Amygdala (tissue), 56 donors: ENCODE results near the gene TRMT10A.
"Not testable (repeated sequence)": the region's sequence is repeated elsewhere in the genome, so short reads cannot be mapped to it uniquely, and the experiment has no call there.

Experiments used
- DNase-seq, 56 donors: peaks; one replicate each; lab custom pipeline; 2025; lab: John Stamatoyannopoulos, UW

Gene TRMT10A

GRCh38 chr4:99571883-99572282, 8.0 kb upstream of the TRMT10A start:
- no peak for DNase-seq

DNA sequence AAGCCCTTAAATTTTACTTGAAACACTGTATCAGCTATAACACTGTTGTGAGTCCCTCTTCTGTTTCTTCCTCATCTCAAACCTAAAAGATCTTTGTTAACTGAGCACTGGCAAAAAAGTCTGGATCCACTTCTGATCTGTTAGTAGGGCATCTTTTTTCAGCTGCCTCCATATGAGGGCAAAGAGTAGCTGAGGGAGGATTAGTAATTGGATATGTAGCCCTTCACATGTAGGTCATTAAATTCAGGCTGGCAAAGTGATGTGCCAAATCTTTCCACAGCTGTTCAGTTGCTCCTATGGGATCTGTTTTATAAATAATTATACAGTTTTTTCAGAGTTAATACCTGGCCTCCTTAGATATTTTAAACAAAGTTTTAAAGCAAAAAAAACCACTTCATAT, 1.1 kb upstream of the TRMT10A start:
- no peak for DNase-seq

- DNase-seq: no peak
These were observed 11.0 kb downstream of the TRMT10A start for GRCh38 chr4:99552872-99553271.

GRCh38 chr4:99540277-99540939, 23.4 kb downstream of the TRMT10A start:
- no peak for DNase-seq

DNA sequence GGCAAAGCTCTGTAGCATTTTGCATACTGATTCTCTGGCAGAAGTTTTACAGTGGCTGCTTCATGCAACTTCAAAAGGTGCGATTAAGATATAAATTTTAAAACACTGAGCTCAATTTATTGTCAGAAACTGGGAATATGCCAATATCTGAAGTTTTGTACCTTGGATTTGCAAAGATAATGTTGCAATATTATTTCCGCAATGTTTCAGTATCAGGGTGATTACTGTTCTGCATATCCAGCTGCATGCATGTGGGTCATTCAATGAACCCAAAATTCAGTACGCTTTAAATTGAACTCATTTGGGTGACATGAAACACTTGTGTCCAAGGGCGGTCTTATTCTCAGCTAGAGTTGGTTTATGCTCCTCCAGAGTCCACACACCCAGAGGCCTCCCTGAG, 26.2 kb downstream of the TRMT10A start:
- DNase-seq: no peak

DNA sequence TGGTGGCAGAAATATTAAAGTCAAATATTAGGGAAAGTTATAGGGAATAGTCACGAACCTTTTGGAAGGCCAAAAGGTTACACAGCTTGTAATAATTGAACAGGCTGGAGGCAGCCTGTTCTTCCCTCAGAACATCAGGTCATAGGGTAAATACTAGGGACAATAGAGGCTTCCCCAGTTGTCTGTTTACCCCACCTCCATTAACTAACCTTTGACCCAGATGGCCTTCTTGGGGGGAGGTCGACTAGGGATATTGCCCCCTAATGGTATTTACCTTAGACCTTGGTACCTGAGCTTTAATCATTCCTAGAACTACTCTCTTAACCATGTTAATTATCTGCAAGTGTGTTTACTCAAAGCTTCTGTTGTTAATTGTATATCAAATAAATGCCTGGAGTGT, 27.0 kb downstream of the TRMT10A start:
- DNase-seq: no peak

GRCh38 chr4:99536271-99536670, 27.6 kb downstream of the TRMT10A start:
- no peak for DNase-seq

GRCh38 chr4:99534699-99535098, 29.1 kb downstream of the TRMT10A start:
- DNase-seq: not testable (repeated sequence)

- no peak for DNase-seq
These were observed 33.9 kb downstream of the TRMT10A start for GRCh38 chr4:99529956-99530355.

DNA sequence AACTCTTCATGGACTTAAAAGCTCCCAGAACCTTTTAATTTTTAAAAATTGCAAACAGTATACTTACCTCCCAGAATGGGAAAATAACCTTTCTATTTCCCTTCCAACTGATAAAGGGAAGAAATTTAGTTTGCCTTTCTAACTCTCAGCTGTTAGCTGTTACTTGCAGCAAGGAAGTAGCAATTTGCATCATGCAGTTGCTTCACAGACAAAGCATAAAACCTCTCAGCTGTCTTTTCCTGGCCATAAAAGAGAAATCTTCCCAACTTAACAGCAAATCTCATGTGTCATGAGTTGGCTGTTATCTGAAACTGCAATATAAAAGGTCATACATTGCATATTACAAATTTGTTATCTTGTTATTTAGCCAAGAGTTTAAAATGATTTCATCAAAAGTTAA, 34.6 kb downstream of the TRMT10A start:
- no peak for DNase-seq

- peak in 1 of 56 donors; percentile 0 for DNase-seq
These were observed 45.1 kb downstream of the TRMT10A start for GRCh38 chr4:99518601-99519295.

DNA sequence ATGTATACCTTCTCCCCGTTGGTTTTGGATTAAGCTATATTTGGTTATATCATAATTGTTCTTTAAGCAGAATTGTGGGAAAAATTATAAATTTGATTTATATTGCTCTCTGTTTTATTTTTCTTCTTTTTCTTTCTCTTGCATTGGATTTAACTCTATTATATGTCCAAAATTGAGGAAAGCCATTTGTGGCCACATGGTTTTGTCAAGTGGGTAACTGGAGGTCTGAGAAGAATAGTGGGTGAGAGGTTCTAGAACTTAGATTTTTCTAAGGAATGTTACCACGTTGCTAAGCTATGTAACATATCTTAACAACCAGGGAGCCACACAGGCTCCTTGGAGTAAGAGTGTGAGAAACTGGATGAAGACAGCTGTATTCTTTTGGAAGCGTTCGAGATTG, 53.1 kb downstream of the TRMT10A start, which contains the start of gene C4orf17:
TSS of gene C4orf17 (plus strand) at position 301 of the 400 bp plus-strand sequence. CDS start 2,061 bp downstream, outside the sequence.
- DNase-seq: no peak

- DNase-seq: no peak
These were observed 56.1 kb downstream of the TRMT10A start for GRCh38 chr4:99507762-99508161.

GRCh38 chr4:99507349-99507748, 56.5 kb downstream of the TRMT10A start:
- DNase-seq: no peak

- DNase-seq: no peak
These were observed 57.1 kb downstream of the TRMT10A start for GRCh38 chr4:99506781-99507180.

- DNase-seq: no peak
These were observed 58.9 kb downstream of the TRMT10A start for GRCh38 chr4:99504804-99505502.
